CD14-positive monocyte (primary cell): ENCODE data around the gene NOTCH3. TPM values are rescaled to one million over a fixed set of nuclear protein-coding genes. Genes with fewer than 3 reads are reported as not detected.

ENCODE experiments used
- DNase-seq, 3 donors: peaks; one replicate each; pipeline ENCODE4 v3.0.0-alpha.2; 2011 to 2022
- H2AFZ ChIP-seq: 2 replicates; pipeline ENCODE4 v1.6.0; 2012; ENCODE audit warnings: mild to moderate bottlenecking, low read depth, low read length, inconsistent platforms; ENCODE audit not compliant: insufficient read depth, poor library complexity, severe bottlenecking
- H3K27ac ChIP-seq, 2 donors: 1 replicate in 1 of 2; 2 replicates in 1 of 2; pipeline ENCODE4 v1.5.1; 2012 to 2013; ENCODE audit warnings: low read length in 2 of 2, control low read depth in 1 of 2, inconsistent platforms in 1 of 2, low read depth in 1 of 2, mild to moderate bottlenecking in 1 of 2
- H3K27me3 ChIP-seq, 2 donors: one replicate each; pipeline versions ENCODE4 v1.6.0 to v1.6.1; 2011 to 2013; ENCODE audit warnings: low read length in 2 of 2; ENCODE audit not compliant: control insufficient read depth in 2 of 2, insufficient read depth in 2 of 2
- H3K36me3 ChIP-seq, 2 donors: replicated peaks in 1 of 2; 1 replicate in 1 of 2; 2 replicates in 1 of 2; pipeline versions ENCODE4 v1.5.1 to v1.6.1; 2012 to 2013; ENCODE audit warnings: low read length in 2 of 2, control low read depth in 1 of 2, inconsistent platforms in 1 of 2, mild to moderate bottlenecking in 1 of 2; ENCODE audit not compliant: insufficient read depth in 2 of 2, control insufficient read depth in 1 of 2
- H3K4me1 ChIP-seq, 2 donors: 1 replicate in 1 of 2; 2 replicates in 1 of 2; pipeline versions ENCODE4 v1.5.1 to v1.6.1; 2012 to 2013; ENCODE audit warnings: low read length in 2 of 2, control low read depth in 1 of 2, inconsistent platforms in 1 of 2, mild to moderate bottlenecking in 1 of 2, moderate library complexity in 1 of 2; ENCODE audit not compliant: insufficient read depth in 2 of 2, control insufficient read depth in 1 of 2
- H3K4me2 ChIP-seq: replicated peaks from 2 replicates; pipeline ENCODE3; 2012; ENCODE audit warnings: low read length, moderate library complexity, mild to moderate bottlenecking; ENCODE audit not compliant: poor library complexity, severe bottlenecking; ENCODE audit errors: extremely low read depth
- H3K4me3 ChIP-seq, 3 experiments: fragments of 200-600 bp in 1 of 3; sonication (generic) in 1 of 3; replicated peaks in 1 of 3; 1 replicate in 2 of 3; 2 replicates in 1 of 3; pipeline ENCODE4 v1.5.1; 2011 to 2013; ENCODE audit warnings: low read length in 3 of 3, mild to moderate bottlenecking in 3 of 3, control low read depth in 2 of 3, low read depth in 2 of 3, inconsistent platforms in 1 of 3, moderate library complexity in 1 of 3
- H3K79me2 ChIP-seq: 2 replicates; pipeline ENCODE4 v1.6.0; 2012; ENCODE audit warnings: mild to moderate bottlenecking, control low read depth, inconsistent platforms, low read length, moderate library complexity; ENCODE audit not compliant: insufficient read depth
- H3K9ac ChIP-seq: 2 replicates; pipeline ENCODE4 v1.6.0; 2017; ENCODE audit warnings: low read length, mild to moderate bottlenecking; ENCODE audit not compliant: insufficient read depth, poor library complexity, severe bottlenecking
- H3K9me3 ChIP-seq, 2 donors: replicated peaks in 1 of 2; 1 replicate in 1 of 2; 2 replicates in 1 of 2; pipeline versions ENCODE4 v1.5.1 to v1.6.1; 2012 to 2013; ENCODE audit warnings: low read length in 2 of 2, control low read depth in 1 of 2; ENCODE audit not compliant: control insufficient read depth in 1 of 2, insufficient read depth in 1 of 2
- H4K20me1 ChIP-seq: 2 replicates; pipeline ENCODE4 v1.6.0; 2012; ENCODE audit warnings: mild to moderate bottlenecking, low read length, control low read depth, moderate library complexity; ENCODE audit not compliant: insufficient read depth
- H3K27ac Mint-ChIP-seq, 7 donors: one replicate each; pipeline ENCODE4 v1.8.0; 2020; ENCODE audit warnings: mild to moderate bottlenecking in 7 of 7, mixed read lengths in 7 of 7, moderate library complexity in 6 of 7, inconsistent platforms in 2 of 7
- H3K27me3 Mint-ChIP-seq, 3 donors: one replicate each; pipeline ENCODE4 v1.8.0; 2021 to 2022; ENCODE audit warnings: low read depth in 3 of 3, mild to moderate bottlenecking in 3 of 3, mixed read lengths in 3 of 3, moderate library complexity in 3 of 3, inconsistent platforms in 1 of 3
- H3K36me3 Mint-ChIP-seq, 2 donors: one replicate each; pipeline ENCODE4 v1.8.0; 2020; ENCODE audit warnings: mixed read lengths in 2 of 2, inconsistent platforms in 1 of 2, mild to moderate bottlenecking in 1 of 2
- H3K4me1 Mint-ChIP-seq: one replicate; pipeline ENCODE4 v1.8.0; 2020; ENCODE audit warnings: mild to moderate bottlenecking, mixed read lengths
- H3K4me3 Mint-ChIP-seq, 2 donors: one replicate each; pipeline ENCODE4 v1.8.0; 2020; ENCODE audit warnings: mild to moderate bottlenecking in 2 of 2, mixed read lengths in 2 of 2, moderate library complexity in 1 of 2
- H3K9me3 Mint-ChIP-seq, 7 donors: one replicate each; pipeline ENCODE4 v1.8.0; 2020 to 2022; ENCODE audit warnings: mixed read lengths in 7 of 7, mild to moderate bottlenecking in 6 of 7, moderate library complexity in 6 of 7, inconsistent platforms in 2 of 7
- CTCF ChIP-seq: fragments of 200-600 bp; IDR thresholded peaks from one replicate; pipeline ENCODE4 v1.8.0; 2022; ENCODE audit warnings: antibody characterized with exemption, mild to moderate bottlenecking
- WGBS: methylation state at CpG from one replicate; pipeline ENCODE4 v1.1.5; 2013; ENCODE audit warnings: missing lambda C conversion rate; ENCODE audit not compliant: insufficient coverage; 5-methylcytosine and 5-hydroxymethylcytosine counted together
- intact Hi-C, 2 donors: fragments of 100-400 bp; cut with micrococcal nuclease; formaldehyde crosslinking; loops; one replicate each; pipeline versions ENCODE4 v1.15.0 to v1.15.1; 2023
- polyA plus RNA-seq, 3 donors: library from polyadenylated mRNA; depleted of rRNA in 1 of 3; unstranded in 2 of 3; stranded (reverse) in 1 of 3; fragments of 300-500 nt in 2 of 3; fragments of >200 nt in 1 of 3; fragmentation: Illumina TruSeq in 2 of 3; gene quantifications; 1 replicate in 2 of 3; 2 replicates in 1 of 3; pipeline ENCODE4 v1.2.3, GENCODE V29; 2012 to 2021

The NOTCH3 gene
- polyA plus RNA-seq, 3 donors, result 0.05 to 0.51 TPM; not detected in 1

- Mint-ChIP-seq H3K9me3 (peaks cover 0 to 3% (median 0%) of the 10 kb centered on the region in 7 donors), H3K27ac (peak overlapping the region in 1 of 7 donors; percentile 25), H3K27me3 (peaks cover 19 to 29% (median 23%) of the 10 kb centered on the region in 3 donors), H3K4me1 (peaks cover 4% of the 10 kb centered on the region), H3K36me3 (no peaks in the 10 kb centered on the region), H3K4me3 (peak overlapping the region in 1 of 2 donors; percentile 9)
- Histone ChIP-seq H3K4me3 (peak overlapping the region in 2 of 3 experiments; percentile 26 to 50), H3K4me1 (peaks cover 3 to 11% of the 10 kb centered on the region in 2 donors), H3K9ac (no peak overlapping the region), H2AFZ (no peak overlapping the region), H3K79me2 (no peaks in the 10 kb centered on the region), H4K20me1 (no peaks in the 10 kb centered on the region), H3K27me3 (peaks cover 0 to 6% of the 10 kb centered on the region in 2 donors), H3K4me2 (peak overlapping the region; percentile 51), H3K27ac (no peak overlapping the region), H3K36me3 (no peaks in the 10 kb centered on the region), H3K9me3 (no peaks in the 10 kb centered on the region)
- intact Hi-C loops, result no loop called here
- WGBS, result 86% methylated on average over 30 of the region's 39 CpGs
- TF ChIP-seq CTCF, result no peak
- DNase-seq, result no peak
Measured at GRCh38 chr19:15180451-15181390, 20.1 kb downstream of the NOTCH3 start.

GRCh38 chr19:15178629-15179308 is 22.0 kb downstream of the NOTCH3 start:
- intact Hi-C loops, result loop anchor here (5.0 to 10.0 kb wide), 4 partner anchors 54 to 379 kb away; partner anchors contain the start of gene EPHX3 (in 1 of the 2)
- Histone ChIP-seq H2AFZ (no peak overlapping the region), H3K27ac (no peak overlapping the region), H4K20me1 (no peaks in the 10 kb centered on the region), H3K9me3 (no peaks in the 10 kb centered on the region), H3K4me3 (no peak overlapping the region), H3K36me3 (no peaks in the 10 kb centered on the region), H3K4me2 (no peak overlapping the region), H3K4me1 (peaks cover 3 to 11% of the 10 kb centered on the region in 2 donors), H3K27me3 (peaks cover 0 to 6% of the 10 kb centered on the region in 2 donors), H3K79me2 (no peaks in the 10 kb centered on the region), H3K9ac (no peak overlapping the region)
- WGBS, result 91% methylated on average over 26 of the region's 33 CpGs
- H3K36me3 Mint-ChIP-seq, result no peaks in the 10 kb centered on the region
- H3K4me3 Mint-ChIP-seq, result peak overlapping the region in 1 of 2 donors; percentile 78
- DNase-seq, result no peak
- peaks cover 4% of the 10 kb centered on the region for H3K4me1 Mint-ChIP-seq
- no peak for TF ChIP-seq CTCF
- peaks cover 0 to 3% (median 0%) of the 10 kb centered on the region in 7 donors for H3K9me3 Mint-ChIP-seq
- peaks cover 16 to 26% (median 24%) of the 10 kb centered on the region in 3 donors for H3K27me3 Mint-ChIP-seq
- H3K27ac Mint-ChIP-seq, result peak overlapping the region in 1 of 7 donors; percentile 68
